Measurements from ENCODE around the gene WIPF2.

- TF ChIP-seq, protein P1, sequence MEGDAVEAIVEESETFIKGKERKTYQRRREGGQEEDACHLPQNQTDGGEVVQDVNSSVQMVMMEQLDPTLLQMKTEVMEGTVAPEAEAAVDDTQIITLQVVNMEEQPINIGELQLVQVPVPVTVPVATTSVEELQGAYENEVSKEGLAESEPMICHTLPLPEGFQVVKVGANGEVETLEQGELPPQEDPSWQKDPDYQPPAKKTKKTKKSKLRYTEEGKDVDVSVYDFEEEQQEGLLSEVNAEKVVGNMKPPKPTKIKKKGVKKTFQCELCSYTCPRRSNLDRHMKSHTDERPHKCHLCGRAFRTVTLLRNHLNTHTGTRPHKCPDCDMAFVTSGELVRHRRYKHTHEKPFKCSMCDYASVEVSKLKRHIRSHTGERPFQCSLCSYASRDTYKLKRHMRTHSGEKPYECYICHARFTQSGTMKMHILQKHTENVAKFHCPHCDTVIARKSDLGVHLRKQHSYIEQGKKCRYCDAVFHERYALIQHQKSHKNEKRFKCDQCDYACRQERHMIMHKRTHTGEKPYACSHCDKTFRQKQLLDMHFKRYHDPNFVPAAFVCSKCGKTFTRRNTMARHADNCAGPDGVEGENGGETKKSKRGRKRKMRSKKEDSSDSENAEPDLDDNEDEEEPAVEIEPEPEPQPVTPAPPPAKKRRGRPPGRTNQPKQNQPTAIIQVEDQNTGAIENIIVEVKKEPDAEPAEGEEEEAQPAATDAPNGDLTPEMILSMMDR (IDR thresholded peaks at IDR 0.05): no peak
- TF ChIP-seq POLR2A (IDR thresholded peaks at IDR 0.05): no peak
These were observed 38.4 kb upstream of the WIPF2 start for GRCh38 chr17:40180694-40181093.
